ENCODE results near the gene NFILZ. TPM values are rescaled to one million over a fixed set of nuclear protein-coding genes. Genes with fewer than 3 reads are reported as not detected.

NFILZ gene
- total RNA-seq, 1 donor, result not detected

DNA sequence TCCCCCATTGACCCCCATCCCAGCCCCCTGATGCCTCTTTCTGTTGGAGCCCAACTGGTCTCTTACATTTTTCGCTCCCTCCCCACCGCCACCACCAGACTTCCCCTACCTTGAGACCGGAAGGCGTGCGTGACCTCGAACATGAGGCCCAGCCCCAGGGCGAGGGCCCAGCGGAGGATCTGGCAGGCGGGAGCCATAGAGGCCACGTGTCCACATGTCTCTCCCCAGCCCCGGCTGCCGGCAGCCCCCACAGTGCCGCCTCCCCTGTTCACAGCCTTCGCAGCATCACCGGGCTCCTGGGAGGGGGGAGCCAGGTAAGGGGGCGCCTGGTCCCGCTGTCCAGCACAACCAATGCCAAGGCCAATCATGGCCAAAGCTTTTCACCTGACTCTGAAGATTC is 24.9 kb upstream of the NFILZ start:
- no peak overlapping the region for H3K4me3 ChIP-seq (ENCODE audit: low read depth, low read length)
- TF ChIP-seq, protein P1, sequence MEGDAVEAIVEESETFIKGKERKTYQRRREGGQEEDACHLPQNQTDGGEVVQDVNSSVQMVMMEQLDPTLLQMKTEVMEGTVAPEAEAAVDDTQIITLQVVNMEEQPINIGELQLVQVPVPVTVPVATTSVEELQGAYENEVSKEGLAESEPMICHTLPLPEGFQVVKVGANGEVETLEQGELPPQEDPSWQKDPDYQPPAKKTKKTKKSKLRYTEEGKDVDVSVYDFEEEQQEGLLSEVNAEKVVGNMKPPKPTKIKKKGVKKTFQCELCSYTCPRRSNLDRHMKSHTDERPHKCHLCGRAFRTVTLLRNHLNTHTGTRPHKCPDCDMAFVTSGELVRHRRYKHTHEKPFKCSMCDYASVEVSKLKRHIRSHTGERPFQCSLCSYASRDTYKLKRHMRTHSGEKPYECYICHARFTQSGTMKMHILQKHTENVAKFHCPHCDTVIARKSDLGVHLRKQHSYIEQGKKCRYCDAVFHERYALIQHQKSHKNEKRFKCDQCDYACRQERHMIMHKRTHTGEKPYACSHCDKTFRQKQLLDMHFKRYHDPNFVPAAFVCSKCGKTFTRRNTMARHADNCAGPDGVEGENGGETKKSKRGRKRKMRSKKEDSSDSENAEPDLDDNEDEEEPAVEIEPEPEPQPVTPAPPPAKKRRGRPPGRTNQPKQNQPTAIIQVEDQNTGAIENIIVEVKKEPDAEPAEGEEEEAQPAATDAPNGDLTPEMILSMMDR (IDR thresholded peaks at IDR 0.05; ENCODE audit: insufficient read depth, low read length), result no peak
- DNase-seq (ENCODE audit: low read depth), result no peak

- peak; percentile 94 for DNase-seq (ENCODE audit: low read depth)
- TF ChIP-seq, protein P1 (IDR thresholded peaks at IDR 0.05; ENCODE audit: insufficient read depth, low read length), result no peak
- no peak overlapping the region for H3K4me3 ChIP-seq (ENCODE audit: low read depth, low read length)
These were observed 23.0 kb upstream of the NFILZ start for GRCh38 chr19:8607386-8607785.

- TF ChIP-seq, protein P1 (IDR thresholded peaks at IDR 0.05; ENCODE audit: insufficient read depth, low read length), result no peak
- no peak for DNase-seq (ENCODE audit: low read depth)
- peak overlapping the region; percentile 91 for H3K4me3 ChIP-seq (ENCODE audit: low read depth, low read length)
These were observed 21.5 kb upstream of the NFILZ start for GRCh38 chr19:8608941-8609278.

DNA sequence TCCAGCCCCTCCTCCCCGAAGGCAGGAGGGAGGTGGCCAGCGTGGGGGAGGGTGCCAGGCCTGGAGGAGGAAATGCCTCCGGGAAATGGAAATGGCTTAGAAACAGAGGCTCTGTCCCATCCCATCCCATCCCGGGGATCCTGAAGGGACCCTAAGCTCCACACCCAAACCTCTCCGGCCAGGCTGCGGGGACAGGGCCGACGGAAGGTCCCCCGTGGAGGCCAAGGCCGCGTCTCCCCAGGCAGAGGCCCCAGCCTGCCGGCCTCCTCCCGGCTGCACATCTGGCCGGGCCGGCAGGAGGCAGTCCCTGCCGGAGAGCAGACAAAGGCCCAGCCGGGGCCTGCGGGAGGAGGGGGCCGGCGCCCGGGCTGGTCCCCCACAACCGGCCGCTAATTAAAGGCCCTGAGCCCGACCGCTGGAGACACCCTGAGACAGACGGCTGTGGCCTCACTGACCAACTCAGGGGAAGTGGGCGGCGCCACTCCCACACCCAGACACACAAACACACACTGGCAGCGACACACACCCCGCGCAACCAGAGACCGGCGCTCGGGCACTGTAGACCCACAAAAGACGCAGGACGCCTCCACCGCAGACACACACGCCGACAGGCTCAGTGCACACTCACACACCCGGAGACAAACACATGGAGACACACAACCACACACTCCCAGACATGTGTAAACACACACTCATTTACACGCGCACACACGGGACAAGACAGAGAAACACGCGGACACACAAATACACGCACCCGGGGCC is 21.0 kb upstream of the NFILZ start:
- TF ChIP-seq, protein P1 (IDR thresholded peaks at IDR 0.05; ENCODE audit: insufficient read depth, low read length), result peak; percentile 43

GRCh38 chr19:8610041-8610935 is 20.1 kb upstream of the NFILZ start, which contains the start of gene ADAMTS10:
Gene ADAMTS10, minus strand, starts transcription at chr19:8610715. Its CDS starts 5,005 bp downstream, at chr19:8605710.
- DNase-seq (ENCODE audit: low read depth), result peak; percentile 47
- peak within 1 kb of the TSS; percentile 91 for H3K4me3 ChIP-seq (ENCODE audit: low read depth, low read length)
- TF ChIP-seq, protein P1 (IDR thresholded peaks at IDR 0.05; ENCODE audit: insufficient read depth, low read length), result no peak

More for the DNA sequence above, 21.0 kb upstream of the NFILZ start:
- peak; percentile 60 for DNase-seq (ENCODE audit: low read depth)
- H3K4me3 ChIP-seq (ENCODE audit: low read depth, low read length), result peak overlapping the region; percentile 91

- H3K4me3 ChIP-seq (ENCODE audit: low read depth, low read length), result no peak overlapping the region
- TF ChIP-seq, protein P1 (IDR thresholded peaks at IDR 0.05; ENCODE audit: insufficient read depth, low read length), result no peak
- DNase-seq (ENCODE audit: low read depth), result no peak
These were observed 19.5 kb upstream of the NFILZ start for GRCh38 chr19:8610936-8611300.

Data from fibroblast of the aortic adventitia (primary cell).